HEK293T (cell line): Measurements from ENCODE around the gene SGMS1.

Experiments
- CTCF ChIA-PET: fragments of 350-600 bp; formaldehyde crosslinking; extraction: SDS; loops from one replicate; lab custom pipeline; 2021; ENCODE audit warnings: antibody characterized with exemption, inconsistent platforms; lab: Yijun Ruan, JAX
- POLR2A ChIA-PET: fragments of 350-600 bp; formaldehyde crosslinking; extraction: SDS; loops from one replicate; lab custom pipeline; 2020; ENCODE audit warnings: antibody characterized with exemption, inconsistent platforms; lab: Yijun Ruan, JAX
- DNase-seq: peaks from one replicate; pipeline ENCODE4 v3.0.0; 2012; ENCODE audit warnings: mixed read lengths; ENCODE audit errors: extremely low spot score
- ARNT ChIP-seq: fragments of 450-650 bp; IDR thresholded peaks from 2 replicates; pipeline ENCODE4 v1.6.1; 2017; ENCODE audit warnings: mild to moderate bottlenecking
- BHLHE40 ChIP-seq: fragments of 450-650 bp; IDR thresholded peaks from 2 replicates; pipeline ENCODE4 v1.6.1; 2016; ENCODE audit warnings: mild to moderate bottlenecking, moderate library complexity, borderline replicate concordance
- CTBP1 ChIP-seq: fragments of 450-650 bp; IDR thresholded peaks from 2 replicates; pipeline ENCODE4 v1.6.1; 2016; ENCODE audit warnings: borderline replicate concordance
- ELF4 ChIP-seq: fragments of 450-650 bp; IDR thresholded peaks from 2 replicates; pipeline ENCODE4 v1.6.1; 2017; ENCODE audit warnings: antibody characterized with exemption
- FOXA1 ChIP-seq: fragments of 450-650 bp; IDR thresholded peaks from 2 replicates; pipeline ENCODE4 v1.6.1; 2016; ENCODE audit warnings: mild to moderate bottlenecking
- FOXK2 ChIP-seq: fragments of 450-650 bp; IDR thresholded peaks from 2 replicates; pipeline ENCODE4 v1.6.1; 2016; ENCODE audit warnings: mild to moderate bottlenecking
- FOXM1 ChIP-seq: fragments of 450-650 bp; IDR thresholded peaks from 2 replicates; pipeline ENCODE4 v1.6.1; 2017; ENCODE audit warnings: mild to moderate bottlenecking, borderline replicate concordance
- HDGF ChIP-seq: fragments of 450-650 bp; IDR thresholded peaks from 2 replicates; pipeline ENCODE4 v1.6.1; 2017; ENCODE audit warnings: antibody characterized with exemption, borderline replicate concordance
- L3MBTL2 ChIP-seq: fragments of 450-650 bp; conservative IDR thresholded peaks from 2 replicates; pipeline ENCODE4 v1.6.1; 2016; ENCODE audit warnings: mild to moderate bottlenecking
- LEF1 ChIP-seq: fragments of 450-650 bp; IDR thresholded peaks from 2 replicates; pipeline ENCODE4 v1.6.1; 2017; ENCODE audit warnings: mild to moderate bottlenecking, borderline replicate concordance
- NFRKB ChIP-seq: fragments of 450-650 bp; IDR thresholded peaks from 2 replicates; pipeline ENCODE4 v1.6.1; 2016; ENCODE audit warnings: mild to moderate bottlenecking, moderate library complexity
- SP1 ChIP-seq: fragments of 450-650 bp; IDR thresholded peaks from 2 replicates; pipeline ENCODE4 v1.6.1; 2017
- SUZ12 ChIP-seq: fragments of 450-650 bp; IDR thresholded peaks from 2 replicates; pipeline ENCODE4 v1.6.1; 2016; ENCODE audit warnings: mild to moderate bottlenecking
- TARDBP ChIP-seq: fragments of 450-650 bp; IDR thresholded peaks from 2 replicates; pipeline ENCODE4 v1.6.1; 2016
- ZNF384 ChIP-seq: fragments of 450-650 bp; IDR thresholded peaks from 2 replicates; pipeline ENCODE4 v1.6.1; 2016
- TF ChIP-seq, protein P1 (sequence below): fragments of 450-650 bp; IDR thresholded peaks from 2 replicates; pipeline ENCODE4 v1.6.1; 2016

The SGMS1 gene

DNA sequence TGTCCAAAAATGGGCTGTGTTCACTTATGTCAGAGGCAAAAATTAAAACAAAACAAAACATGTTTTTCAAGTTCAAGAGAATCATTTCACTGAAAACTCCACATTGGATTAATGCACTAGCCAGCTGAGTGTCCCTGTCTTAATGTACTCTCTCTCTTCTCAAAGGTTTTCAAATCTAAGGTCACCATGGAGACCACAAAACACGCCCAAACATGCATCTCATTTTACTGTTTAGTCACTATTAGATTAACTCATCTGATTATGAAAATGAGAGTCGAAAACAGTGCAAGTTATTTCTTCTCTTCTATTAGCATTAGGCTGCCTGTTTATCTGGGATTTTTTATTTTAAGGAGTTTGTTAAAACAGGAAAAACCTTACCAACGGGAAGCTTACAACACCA lies 301.7 kb downstream of the SGMS1 start:
- CTCF ChIA-PET: no interaction called here
- TF ChIP-seq TARDBP (no peak), L3MBTL2 (no peak), ARNT (no peak), LEF1 (no peak)
- DNase-seq: no peak
- POLR2A ChIA-PET: no interaction called here

DNA sequence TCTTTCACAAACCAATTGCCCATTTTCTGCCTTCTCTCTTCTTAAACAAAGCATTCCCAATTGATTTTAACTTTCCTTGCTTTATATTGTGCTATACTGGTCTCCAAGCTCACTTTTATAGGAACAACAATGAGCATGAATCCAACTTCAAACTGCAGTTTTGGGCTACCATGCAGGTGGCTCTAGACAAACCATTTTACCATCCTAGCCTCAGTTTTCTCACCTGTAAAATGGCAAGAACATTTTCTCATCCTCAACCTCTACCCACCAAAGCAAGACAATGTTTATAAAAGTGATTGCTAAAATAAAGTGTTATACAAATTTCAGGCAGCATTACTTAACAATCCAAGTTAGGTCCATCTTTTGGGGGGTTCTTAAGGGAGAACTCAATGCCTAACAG lies 305.6 kb downstream of the SGMS1 start:
- DNase-seq: no peak
- TF ChIP-seq CTBP1 (no peak), LEF1 (no peak), FOXM1 (no peak), BHLHE40 (no peak), HDGF (no peak), SUZ12 (no peak), TARDBP (no peak)
- TF ChIP-seq, protein P1, sequence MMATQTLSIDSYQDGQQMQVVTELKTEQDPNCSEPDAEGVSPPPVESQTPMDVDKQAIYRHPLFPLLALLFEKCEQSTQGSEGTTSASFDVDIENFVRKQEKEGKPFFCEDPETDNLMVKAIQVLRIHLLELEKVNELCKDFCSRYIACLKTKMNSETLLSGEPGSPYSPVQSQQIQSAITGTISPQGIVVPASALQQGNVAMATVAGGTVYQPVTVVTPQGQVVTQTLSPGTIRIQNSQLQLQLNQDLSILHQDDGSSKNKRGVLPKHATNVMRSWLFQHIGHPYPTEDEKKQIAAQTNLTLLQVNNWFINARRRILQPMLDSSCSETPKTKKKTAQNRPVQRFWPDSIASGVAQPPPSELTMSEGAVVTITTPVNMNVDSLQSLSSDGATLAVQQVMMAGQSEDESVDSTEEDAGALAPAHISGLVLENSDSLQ: no peak
- ChIA-PET POLR2A (no interaction called here), CTCF (no interaction called here)

DNA sequence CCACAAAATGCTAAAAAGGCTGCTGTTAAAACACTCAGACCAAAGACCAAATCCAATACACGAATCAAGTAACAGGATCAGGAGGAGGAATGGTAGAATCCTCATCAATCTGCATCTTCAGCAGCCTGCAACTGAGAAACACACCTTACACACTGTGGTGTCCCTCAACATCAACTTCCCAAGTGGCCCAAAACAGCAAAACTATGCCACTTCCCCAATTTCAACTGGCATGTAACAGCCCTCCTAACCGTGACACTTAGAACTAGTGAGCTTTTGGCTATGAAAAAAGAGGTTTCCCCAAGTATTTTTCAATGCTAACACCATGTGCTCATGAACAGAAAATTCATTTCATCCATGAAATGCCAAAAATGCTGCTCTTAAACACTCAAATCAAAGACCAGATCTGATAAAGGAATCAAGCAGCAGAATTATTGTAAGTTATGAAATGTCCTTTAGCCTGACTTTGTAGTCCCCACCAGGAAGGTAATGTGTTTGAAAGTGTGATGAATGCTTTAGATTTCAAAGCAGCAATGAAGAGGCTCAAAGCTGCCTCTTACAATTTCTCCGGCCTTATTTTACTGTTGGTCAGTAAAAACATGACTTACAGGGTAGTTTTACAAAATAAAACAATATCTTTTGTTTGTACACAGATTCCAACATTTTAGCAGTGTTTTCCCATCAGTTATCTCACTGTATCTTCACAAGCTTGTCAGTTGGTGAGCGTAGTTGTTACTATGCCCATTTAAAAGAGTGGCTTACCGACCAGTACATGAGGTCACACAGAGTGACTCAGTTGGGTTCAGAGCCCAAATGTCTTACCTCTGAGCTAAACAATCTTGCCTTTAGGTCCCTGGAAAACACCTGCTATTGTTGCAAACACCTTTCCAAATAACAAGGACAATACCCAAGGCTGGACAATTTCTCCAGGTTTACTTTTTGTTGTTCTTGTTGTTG lies 306.8 kb downstream of the SGMS1 start:
- CTCF ChIA-PET: no interaction called here
- POLR2A ChIA-PET: no interaction called here
- no peak for DNase-seq
- TF ChIP-seq, protein P1: no peak
- TF ChIP-seq ELF4: no peak
- TF ChIP-seq L3MBTL2: no peak
- no peak for TF ChIP-seq NFRKB
- no peak for TF ChIP-seq FOXM1
- no peak for TF ChIP-seq FOXK2
- TF ChIP-seq SP1: no peak
- no peak for TF ChIP-seq TARDBP
- no peak for TF ChIP-seq ARNT
- TF ChIP-seq FOXA1: no peak
- TF ChIP-seq SUZ12: no peak
- TF ChIP-seq CTBP1: no peak
- no peak for TF ChIP-seq HDGF
- no peak for TF ChIP-seq BHLHE40
- no peak for TF ChIP-seq ZNF384
- no peak for TF ChIP-seq LEF1

- POLR2A ChIA-PET: no interaction called here
- CTCF ChIA-PET: no interaction called here
- DNase-seq: no peak
- TF ChIP-seq FOXM1 (no peak), L3MBTL2 (no peak), ELF4 (no peak), HDGF (no peak), TARDBP (no peak), CTBP1 (no peak), SP1 (no peak), NFRKB (no peak), FOXA1 (no peak)
- TF ChIP-seq, protein P1: no peak
These were observed 307.6 kb downstream of the SGMS1 start for GRCh38 chr10:50316174-50316573.

- POLR2A ChIA-PET: no interaction called here
- no peak for TF ChIP-seq L3MBTL2
- TF ChIP-seq SUZ12: no peak
- no peak for TF ChIP-seq LEF1
- TF ChIP-seq BHLHE40: no peak
- CTCF ChIA-PET: no interaction called here
- DNase-seq: no peak
These were observed 308.3 kb downstream of the SGMS1 start for GRCh38 chr10:50315424-50315823.

GRCh38 chr10:50314169-50315071 lies 309.3 kb downstream of the SGMS1 start:
- ChIA-PET CTCF (interaction anchor here (1.0 kb wide), 1 partner anchor 38 kb away, joined by 3 read pairs; no protein-coding TSS in a partner anchor), POLR2A (no interaction called here)
- TF ChIP-seq FOXM1 (no peak), CTBP1 (no peak), SUZ12 (no peak), LEF1 (no peak), TARDBP (no peak), L3MBTL2 (no peak), NFRKB (no peak), ARNT (no peak), FOXK2 (no peak), HDGF (no peak), ELF4 (no peak), ZNF384 (no peak), SP1 (no peak), BHLHE40 (no peak), FOXA1 (no peak)
- TF ChIP-seq, protein P1: no peak
- DNase-seq: no peak
